Hematopoietic multipotent progenitor cell treated with erythropoietin and hydrocortisone succinate and interleukin-3 and kit ligand, for 8 days (in vitro differentiated cells): ENCODE measurements around the gene LRMDA.
"Not testable (repeated sequence)": the region's sequence is repeated elsewhere in the genome, so short reads cannot be mapped to it uniquely, and the experiment has no call there.

ENCODE experiments used
- DNase-seq: peaks from one replicate; pipeline ENCODE4 v3.0.0-alpha.2; 2015

LRMDA gene

DNA sequence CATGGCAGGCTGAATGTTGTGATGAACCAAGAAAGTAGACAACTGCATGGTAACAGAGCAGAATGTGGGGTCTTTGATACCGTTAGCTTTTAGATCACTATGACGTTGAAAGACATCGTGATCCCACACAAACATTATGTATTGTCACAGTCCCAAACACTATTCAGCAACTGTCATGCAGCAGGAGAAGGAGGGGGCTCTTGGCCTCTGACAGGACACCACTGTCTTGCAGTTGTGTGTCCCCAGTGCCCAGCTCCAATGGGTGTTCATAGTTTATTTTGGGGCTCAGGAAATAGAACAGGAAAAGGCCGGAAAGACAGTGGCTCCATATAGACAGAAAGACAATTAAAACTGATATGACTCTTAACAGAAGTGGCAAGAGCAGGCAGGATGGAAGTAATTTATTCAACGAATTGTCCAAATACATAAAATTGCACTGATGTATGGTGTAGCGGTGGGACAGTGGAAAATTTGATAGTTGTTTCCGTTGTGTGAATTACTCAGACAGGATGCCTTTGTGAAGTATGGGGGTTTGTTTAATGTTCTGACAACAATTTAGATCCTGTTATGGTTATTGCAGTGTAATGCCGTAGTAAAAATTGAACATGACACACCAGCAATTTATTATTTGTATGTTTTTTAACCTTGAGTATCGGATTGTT is 292.0 kb downstream of the LRMDA start:
- no peak for DNase-seq

GRCh38 chr10:75724047-75724446 is 292.6 kb downstream of the LRMDA start:
- no peak for DNase-seq

- DNase-seq, result no peak
Observed at GRCh38 chr10:75726522-75727483, 295.4 kb downstream of the LRMDA start.

- DNase-seq, result no peak
Observed at GRCh38 chr10:75730847-75731246, 299.4 kb downstream of the LRMDA start.

GRCh38 chr10:75733135-75733890 is 301.9 kb downstream of the LRMDA start:
- DNase-seq, result no peak

DNA sequence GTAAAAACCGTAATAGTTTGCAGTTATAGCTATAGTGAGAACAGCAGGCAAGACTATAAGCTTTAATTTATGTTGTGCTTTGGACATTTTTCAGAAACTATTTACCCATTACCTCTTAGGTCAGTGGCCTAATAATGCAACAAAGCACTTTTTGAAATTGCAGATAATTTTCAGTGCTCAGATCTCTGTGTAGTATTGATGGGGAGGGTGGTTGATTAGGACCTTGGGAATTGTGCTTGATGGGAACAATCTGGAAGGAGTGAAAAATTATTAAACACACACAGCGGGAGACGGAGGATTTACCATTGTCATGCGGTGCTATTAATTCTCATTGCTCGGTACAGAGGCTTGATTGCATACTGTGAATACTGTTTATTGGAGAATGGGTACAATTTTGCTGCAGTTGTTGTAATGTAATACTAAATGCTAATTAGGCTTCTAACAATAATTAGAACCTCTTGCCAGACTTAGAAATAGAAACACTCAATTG is 304.8 kb downstream of the LRMDA start:
- no peak for DNase-seq

DNA sequence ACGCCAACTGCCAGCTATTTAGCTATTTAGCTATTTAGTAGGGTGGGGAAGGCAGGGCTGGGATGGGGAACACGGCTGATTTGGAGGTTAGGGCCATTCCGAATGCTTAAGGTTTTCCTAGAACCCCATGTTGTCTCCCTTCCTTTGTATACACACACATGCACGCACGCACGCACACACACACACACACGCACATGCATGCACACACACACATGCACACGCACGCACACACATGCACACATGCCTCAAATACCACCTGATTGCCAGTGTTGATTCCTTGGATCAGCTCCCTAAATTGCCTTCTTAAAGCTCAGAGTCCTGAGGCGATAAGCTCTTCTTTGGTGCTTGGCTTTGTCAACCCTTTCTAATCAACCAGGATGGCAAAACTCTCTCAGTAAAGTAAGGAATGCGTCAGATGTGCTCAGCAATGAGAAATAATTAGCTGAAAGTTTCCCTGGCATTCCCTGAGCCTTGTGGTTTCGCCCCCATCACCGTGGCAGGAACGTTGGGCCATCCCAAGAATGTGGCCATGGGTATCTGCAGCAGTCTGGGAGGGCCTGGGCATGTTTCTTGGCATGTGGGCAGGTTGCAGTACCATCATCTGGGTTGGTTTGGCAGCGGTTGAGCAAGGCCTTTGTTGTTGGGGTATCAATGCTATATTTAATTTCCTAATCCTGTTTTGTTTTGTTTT is 305.6 kb downstream of the LRMDA start:
- DNase-seq, result no peak

GRCh38 chr10:75737580-75737949 is 306.1 kb downstream of the LRMDA start:
- DNase-seq, result no peak

GRCh38 chr10:75738924-75739323 is 307.5 kb downstream of the LRMDA start:
- no peak for DNase-seq

DNA sequence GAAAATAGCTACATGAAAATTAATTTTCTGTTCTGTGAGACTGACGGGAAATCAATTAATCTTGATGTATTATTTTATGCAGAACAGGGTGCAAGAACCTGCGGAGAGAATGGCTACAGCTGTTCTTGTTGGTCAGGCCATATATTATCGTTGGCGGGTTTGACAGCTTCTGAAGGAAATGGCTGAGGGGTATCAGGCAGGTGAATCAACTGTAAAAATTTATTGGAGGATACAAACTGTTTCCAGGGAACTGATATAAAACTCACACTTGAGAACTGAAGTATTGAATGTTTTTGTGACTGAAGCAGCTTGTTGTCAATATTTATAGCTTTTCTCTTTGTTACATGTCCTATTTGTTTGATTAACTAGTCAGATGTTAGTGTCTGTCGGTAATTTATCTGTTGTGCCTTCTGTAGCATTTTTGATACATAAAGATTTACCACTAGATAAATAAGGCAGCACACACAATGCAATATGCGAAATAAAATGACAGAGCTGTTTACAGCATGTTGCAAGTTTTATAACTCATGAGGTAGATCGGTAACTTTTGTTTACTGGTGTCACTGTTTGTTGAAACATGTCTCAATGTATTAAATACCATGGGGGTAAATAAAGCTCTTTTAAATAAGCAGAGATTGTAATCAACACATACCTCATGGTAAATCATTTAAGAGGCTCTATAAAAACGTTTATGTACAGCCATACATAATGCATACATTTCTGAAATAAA is 308.2 kb downstream of the LRMDA start:
- no peak for DNase-seq

- DNase-seq, result no peak
Observed at GRCh38 chr10:75740541-75740940, 309.1 kb downstream of the LRMDA start.

DNA sequence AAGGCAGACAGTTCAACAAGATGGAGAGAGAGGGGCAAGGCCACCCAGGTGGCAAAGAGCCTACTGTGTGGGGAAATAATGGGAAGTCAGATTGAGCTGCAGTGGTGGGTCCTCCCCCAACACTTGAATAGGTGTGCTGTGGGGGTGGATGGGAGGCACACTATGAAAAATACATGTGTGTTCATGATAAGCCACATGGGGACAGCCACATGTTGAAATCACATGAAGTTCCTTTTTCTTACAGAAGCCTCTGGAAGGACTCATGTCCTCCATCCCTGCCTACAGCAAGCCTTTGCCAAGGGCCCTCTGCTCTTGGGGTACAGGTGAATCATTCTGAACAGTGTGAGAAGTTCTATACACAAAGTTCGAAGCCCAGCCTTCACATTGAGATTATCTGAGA is 310.9 kb downstream of the LRMDA start:
- DNase-seq, result no peak

- DNase-seq, result no peak
Observed at GRCh38 chr10:75743291-75743778, 311.9 kb downstream of the LRMDA start.

DNA sequence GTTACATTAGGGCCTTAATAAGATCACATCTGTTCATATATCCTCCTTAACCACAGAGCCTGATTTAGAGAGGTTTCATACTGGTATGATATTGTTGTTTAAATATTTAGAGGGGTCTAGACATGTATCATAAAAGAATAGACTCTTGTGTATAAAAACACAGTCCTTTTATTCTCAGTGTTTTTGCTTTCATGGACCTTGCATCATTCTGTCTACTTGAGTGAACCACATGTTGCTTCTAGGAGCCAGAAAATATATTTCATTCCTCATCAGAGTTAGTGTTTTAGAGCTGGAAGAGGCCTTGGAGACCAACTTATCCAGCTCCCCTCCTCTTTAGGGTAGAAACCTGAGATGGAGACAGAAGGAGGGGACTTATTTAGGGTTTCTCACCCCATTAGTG is 312.8 kb downstream of the LRMDA start:
- DNase-seq, result no peak

- no peak for DNase-seq
Observed at GRCh38 chr10:75746356-75746755, 314.9 kb downstream of the LRMDA start.

- DNase-seq, result not testable (repeated sequence)
Observed at GRCh38 chr10:75750093-75750875, 318.9 kb downstream of the LRMDA start.

DNA sequence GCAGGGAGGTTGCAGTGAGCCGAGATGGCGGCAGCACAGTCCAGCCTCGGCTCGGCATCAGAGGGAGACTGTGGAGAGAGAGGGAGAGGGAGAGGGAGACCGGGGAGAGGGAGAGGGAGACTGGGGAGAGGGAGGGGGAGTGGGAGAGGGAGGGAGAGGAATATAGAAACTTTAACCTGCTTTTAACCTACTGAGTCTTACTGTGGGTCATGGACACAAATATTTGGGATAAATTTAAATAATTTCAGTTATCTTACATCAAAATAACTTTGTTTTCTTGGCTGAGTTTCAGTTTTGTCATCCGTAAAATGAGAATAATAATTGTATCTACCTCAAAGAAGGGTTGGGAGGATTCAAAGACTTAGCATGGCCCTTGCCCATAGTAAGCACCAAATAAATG is 319.8 kb downstream of the LRMDA start:
- DNase-seq, result no peak

DNA sequence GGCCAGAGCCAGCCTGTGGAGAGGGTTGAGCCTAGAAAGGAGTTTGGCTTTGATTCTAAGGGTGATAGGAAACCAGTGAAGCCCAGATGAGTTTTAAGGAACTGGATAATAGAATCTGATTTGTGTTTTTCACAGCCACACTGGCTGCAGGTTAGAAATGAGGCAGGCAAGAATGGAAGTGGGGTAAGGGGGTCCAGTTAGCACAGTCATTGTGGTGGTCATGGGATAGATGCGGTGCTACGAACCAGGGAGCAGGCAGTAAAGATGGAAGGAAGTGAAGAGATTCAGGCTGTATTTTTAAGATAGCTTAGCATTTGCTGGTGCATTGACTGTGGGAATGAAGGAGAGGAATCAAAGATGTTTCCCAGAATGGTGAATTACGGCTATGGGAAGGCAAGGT is 322.2 kb downstream of the LRMDA start:
- no peak for DNase-seq

DNA sequence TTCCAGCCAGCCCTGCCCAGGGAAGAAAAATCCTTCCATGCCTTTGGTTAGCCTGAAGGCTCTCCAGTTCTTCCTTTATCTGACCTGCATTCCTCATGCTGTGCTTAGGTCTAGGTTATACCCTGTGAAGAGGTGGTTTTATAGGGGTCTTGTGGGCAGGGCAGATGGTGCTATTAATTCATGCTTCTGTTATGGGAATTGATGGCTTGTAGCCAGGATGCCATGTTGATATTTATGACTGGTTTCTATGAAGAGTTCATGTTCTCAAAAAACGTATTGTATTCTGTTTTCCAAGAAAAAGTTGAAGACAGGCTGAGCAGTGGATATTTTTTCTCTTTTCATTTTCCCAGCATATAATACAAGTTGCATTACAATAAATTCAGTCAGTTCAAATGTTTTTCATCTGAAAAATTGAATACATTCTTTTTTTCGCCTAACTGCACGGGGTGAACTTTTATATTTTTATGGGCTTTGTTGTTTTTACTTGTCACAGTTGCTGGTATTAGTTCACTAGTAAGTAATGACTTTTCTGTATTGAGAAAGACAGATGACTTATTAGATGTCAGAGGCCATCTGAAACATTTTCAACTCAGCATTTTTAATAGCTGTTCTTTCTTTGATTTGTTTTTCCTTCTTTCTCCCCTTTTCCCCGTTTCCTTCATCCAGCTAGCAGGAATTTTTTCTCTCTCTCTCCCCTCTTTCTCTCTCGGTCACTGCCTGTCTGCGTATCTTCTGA is 322.8 kb downstream of the LRMDA start:
- DNase-seq, result no peak

DNA sequence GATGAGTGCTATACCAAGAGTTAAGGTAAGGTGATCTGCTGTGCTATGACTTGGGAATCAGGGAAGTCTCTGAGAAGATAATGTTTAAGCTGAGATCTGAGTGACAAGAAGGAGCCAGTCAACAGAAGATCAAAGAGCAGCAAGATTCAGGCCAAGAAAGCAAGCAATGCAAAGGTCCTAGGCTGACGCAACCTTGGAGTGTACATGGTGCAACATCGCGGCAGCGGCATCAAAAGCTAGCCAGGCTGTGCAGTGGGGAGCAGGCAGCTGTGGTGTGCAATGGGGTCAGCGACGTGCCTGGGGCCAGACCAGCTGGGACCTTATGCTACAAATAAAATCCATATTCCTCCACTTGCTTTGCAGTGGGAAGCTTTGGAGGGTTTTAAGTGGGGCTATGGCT is 324.1 kb downstream of the LRMDA start:
- DNase-seq, result no peak
